HepG2 (cell line): Measurements from ENCODE around the gene SHISA7. TPM values are rescaled to one million over a fixed set of nuclear protein-coding genes. Genes with fewer than 3 reads are reported as not detected.

Experiments used
- ATAC-seq: fragments of 200-7000 bp; cut with Tn5 transposase; 3 replicates; pipeline ENCODE4 v1.9.1; 2020; ENCODE audit warnings: mild to moderate bottlenecking, moderate library complexity
- BruUV-seq: library from RNA; stranded (reverse); fragments of 400-500 nt; replicated peaks from 2 replicates; lab custom pipeline; 2021; lab: Mats Ljungman, UMichigan
- CTCF ChIA-PET: fragments of 300-600 bp; formaldehyde crosslinking; extraction: SDS; loops from one replicate; lab custom pipeline; 2021; ENCODE audit warnings: low total read pairs, inconsistent platforms, low intra/inter-chr PET ratio; lab: Yijun Ruan, JAX
- POLR2A ChIA-PET: fragments of 350-600 bp; sonication (Branson Sonifier 250); formaldehyde crosslinking; loops from one replicate; lab custom pipeline; 2020; ENCODE audit warnings: antibody characterized with exemption, inconsistent platforms; lab: Yijun Ruan, JAX
- DNase-seq: peaks from one replicate; pipeline ENCODE4 v3.0.0-alpha.2; 2015; ENCODE audit warnings: low spot score
- FAIRE-seq: peaks from 3 replicates; lab custom pipeline; 2011; peaks lifted over from hg19 to GRCh38; lab: Jason Lieb, UNC
- H2AFZ ChIP-seq: one replicate; pipeline ENCODE4 v1.6.1; 2011; ENCODE audit warnings: low read length, inconsistent platforms
- H3K27ac ChIP-seq: fragments of 300-600 bp; 3 replicates; pipeline ENCODE4 v1.8.0; 2011; ENCODE audit warnings: mixed run types, mild to moderate bottlenecking, mixed read lengths, low read length, inconsistent platforms; ENCODE audit not compliant: insufficient read depth; ENCODE audit errors: extremely low read length
- H3K27me3 ChIP-seq, 2 experiments: fragments of 200-600 bp in 1 of 2; 2 replicates in 1 of 2; 3 replicates in 1 of 2; pipeline versions ENCODE4 v1.6.0 to v1.8.0; 2011; ENCODE audit warnings: low read length in 2 of 2, mild to moderate bottlenecking in 2 of 2, moderate library complexity in 2 of 2, inconsistent platforms in 1 of 2; ENCODE audit not compliant: insufficient read depth in 2 of 2, control insufficient read depth in 1 of 2
- H3K36me3 ChIP-seq, 2 experiments: fragments of 200-600 bp in 1 of 2; replicated peaks in 1 of 2; 2 replicates in 1 of 2; 3 replicates in 1 of 2; pipeline versions ENCODE4 v1.5.1 to v1.8.0; 2011; ENCODE audit warnings: low read length in 2 of 2, inconsistent platforms in 1 of 2; ENCODE audit not compliant: insufficient read depth in 2 of 2, control insufficient read depth in 1 of 2
- H3K4me1 ChIP-seq: 2 replicates; pipeline ENCODE4 v1.5.1; 2012; ENCODE audit warnings: low read length, inconsistent platforms; ENCODE audit not compliant: insufficient read depth
- H3K4me2 ChIP-seq: 2 replicates; pipeline ENCODE4 v1.6.0; 2011; ENCODE audit warnings: low read depth, low read length, inconsistent platforms
- H3K4me3 ChIP-seq, 3 experiments: fragments of 200-600 bp in 1 of 3; sonication (generic), shearing (Covaris generic) in 1 of 3; replicated peaks in 1 of 3; 2 replicates each; pipeline ENCODE4 v1.5.1; 2011 to 2016; ENCODE audit warnings: low read length in 3 of 3, inconsistent platforms in 2 of 3, low read depth in 2 of 3, mild to moderate bottlenecking in 2 of 3, control low read depth in 1 of 3, mixed read lengths in 1 of 3; ENCODE audit not compliant: insufficient read depth in 1 of 3
- H3K79me2 ChIP-seq: one replicate; pipeline ENCODE4 v1.6.1; 2011; ENCODE audit warnings: low read length, inconsistent platforms; ENCODE audit not compliant: insufficient read depth
- H3K9ac ChIP-seq: 2 replicates; pipeline ENCODE4 v1.6.0; 2011; ENCODE audit warnings: mild to moderate bottlenecking, low read depth, low read length, inconsistent platforms; ENCODE audit not compliant: insufficient read depth
- H3K9me3 ChIP-seq: 2 replicates; pipeline ENCODE4 v1.5.1; 2012; ENCODE audit warnings: mild to moderate bottlenecking, low read length
- H4K20me1 ChIP-seq: 2 replicates; pipeline ENCODE4 v1.6.0; 2011; ENCODE audit warnings: inconsistent platforms, mild to moderate bottlenecking, low read length, moderate library complexity; ENCODE audit not compliant: insufficient read depth
- TOPORS ChIP-seq: sonication (generic); formaldehyde crosslinking; IDR thresholded peaks from 2 replicates; pipeline ENCODE4 v1.8.0; 2023; ENCODE audit warnings: mild to moderate bottlenecking, missing genetic modification reagents
- ZNF121 ChIP-seq: sonication (generic); formaldehyde crosslinking; IDR thresholded peaks from 2 replicates; pipeline ENCODE4 v1.5.0; 2020; ENCODE audit warnings: mild to moderate bottlenecking, missing genetic modification reagents
- ZNF292 ChIP-seq: sonication (generic); formaldehyde crosslinking; IDR thresholded peaks from 2 replicates; pipeline ENCODE4 v1.8.1; 2022; ENCODE audit warnings: mild to moderate bottlenecking, low read depth, missing genetic modification reagents, borderline replicate concordance
- ZNF761 ChIP-seq: sonication (generic); formaldehyde crosslinking; conservative IDR thresholded peaks from 2 replicates; pipeline ENCODE4 v1.4.0; 2020; ENCODE audit warnings: mild to moderate bottlenecking, missing genetic modification reagents
- ZNF775 ChIP-seq: sonication (generic); formaldehyde crosslinking; IDR thresholded peaks from 2 replicates; pipeline ENCODE4 v1.4.0; 2020; ENCODE audit warnings: missing genetic modification reagents, mild to moderate bottlenecking, moderate library complexity, borderline replicate concordance
- WGBS: methylation state at CpG from one replicate; pipeline ENCODE4 v1.1.6; 2017; ENCODE audit warnings: low lambda C conversion rate; 5-methylcytosine and 5-hydroxymethylcytosine counted together
- in situ Hi-C: cut with HindIII; loops from 2 replicates; pipeline ENCODE4 v1.10.0; 2017; ENCODE audit warnings: low pct_unique_long_range_greater_than_20kb; ENCODE audit not compliant: extremely low pct_ligation_motif_present
- intact Hi-C: fragments of 100-400 bp; cut with micrococcal nuclease; formaldehyde crosslinking; loops from one replicate; pipeline ENCODE4 v1.10.0; 2022; ENCODE audit not compliant: unreplicated experiment
- polyA plus RNA-seq, 8 experiments: library from polyadenylated mRNA; depleted of rRNA in 3 of 8; stranded (reverse) in 7 of 8; unstranded in 1 of 8; fragments of >200 nt; fragmentation: Illumina TruSeq in 4 of 8; extraction: Trizol in 4 of 8; gene quantifications; 2 replicates each; pipeline versions ENCODE4 v1.2.1 to v1.2.3, GENCODE V29; 2011 to 2016; ENCODE audit warnings: low read depth in 4 of 8, missing spikeins in 1 of 8, mixed read lengths in 1 of 8; ENCODE audit not compliant: insufficient read depth in 1 of 8
- total RNA-seq, 5 experiments: library from RNA; depleted of rRNA; stranded (reverse); fragments of >200 nt; fragmentation: Illumina TruSeq; extraction: Trizol; gene quantifications; 2 replicates each; pipeline ENCODE4 v1.2.3, GENCODE V29; 2016; ENCODE audit warnings: low read depth in 1 of 5

The SHISA7 gene
- total and polyA plus RNA-seq, 2 of the 13 experiments (the other 11 are each of a cell fraction or from before 2014, with no cell fraction given) = not detected

DNA sequence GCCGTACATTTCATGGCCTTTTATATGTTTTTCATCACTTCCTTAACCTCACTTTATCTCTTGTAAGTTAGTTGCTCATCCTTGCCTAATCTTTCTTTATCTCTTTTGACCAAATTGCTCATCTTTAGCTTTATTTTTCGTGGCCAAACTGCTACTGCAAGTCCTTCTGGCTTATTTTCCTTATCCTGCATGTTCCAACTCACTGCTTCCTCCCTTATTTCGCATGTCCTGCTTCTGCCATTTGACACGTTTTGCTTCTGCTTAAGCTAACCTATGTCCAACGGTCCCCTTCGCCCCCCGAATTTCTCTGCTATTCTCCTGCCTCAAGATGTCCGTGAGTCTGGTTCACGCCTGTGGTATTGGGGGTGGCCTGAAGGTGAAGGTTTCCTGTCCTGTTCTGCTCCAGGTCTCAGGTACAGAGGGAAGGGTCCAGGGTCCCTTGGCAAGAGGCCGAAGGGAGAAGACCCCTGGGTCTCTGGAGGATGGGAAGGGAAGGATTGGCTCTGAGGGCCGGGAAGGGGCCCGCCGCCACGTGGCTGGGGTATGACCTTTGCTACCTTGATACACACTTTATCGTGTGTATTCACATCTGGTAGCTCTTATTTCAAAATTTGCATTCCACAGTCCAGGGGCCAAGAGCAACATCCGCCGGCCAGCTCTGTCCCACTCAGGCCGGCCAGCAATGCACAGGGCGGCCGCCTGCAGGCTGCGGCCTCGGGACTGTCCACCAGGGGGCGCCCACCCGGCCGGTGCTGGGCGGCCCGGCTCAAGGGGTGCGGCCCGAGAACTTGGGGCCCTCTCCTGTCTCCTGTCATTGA, 24.3 kb upstream of the SHISA7 start (continued):
- 0 out of 2 replicates have a peak, but pooled peaks have one; percentile 45 for TF ChIP-seq TOPORS

- no peak overlapping the region for H2AFZ ChIP-seq
- in situ Hi-C loops = no loop called here
- BruUV-seq = no TSS peak
- no peak for DNase-seq
- POLR2A ChIA-PET = interaction anchor here (0.8 to 2.2 kb wide), 2 partner anchors 10 kb away, joined by 4 to 26 read pairs; partner anchors contain the start of gene ZNF628
- FAIRE-seq = no peak
- no peak overlapping the region for H3K4me2 ChIP-seq
- no peaks in the 10 kb centered on the region for H3K9me3 ChIP-seq
- no peaks in the 10 kb centered on the region for H3K79me2 ChIP-seq
- H3K36me3 ChIP-seq = no peaks in the 10 kb centered on the region
- H3K9ac ChIP-seq = no peak overlapping the region
- H4K20me1 ChIP-seq = no peaks in the 10 kb centered on the region
- no peak for ATAC-seq
- WGBS = 88% methylated on average over 4 of the region's 4 CpGs
- H3K27me3 ChIP-seq = no peaks in the 10 kb centered on the region; a peak in 1 of 5 replicates
- TF ChIP-seq ZNF761 (CRISPR knock-in tag) (no peak), ZNF292 (CRISPR knock-in tag) (0 out of 2 replicates have a peak, but pooled peaks have one; percentile 3), ZNF775 (CRISPR knock-in tag) (no peak), ZNF121 (CRISPR knock-in tag) (peak; percentile 93)
- TF ChIP-seq, all 625 proteins: peak for 2
- CTCF ChIA-PET = no interaction called here
- intact Hi-C loops = loop anchor here (1.0 kb wide), 1 partner anchor 166 kb away; no protein-coding TSS in a partner anchor
- H3K4me3 ChIP-seq = no peak overlapping the region
- no peak overlapping the region for H3K27ac ChIP-seq
- H3K4me1 ChIP-seq = peaks cover 53% of the 10 kb centered on the region
These were observed 23.1 kb upstream of the SHISA7 start for GRCh38 chr19:55466241-55466614.
